G401 (cell line): ENCODE data around the gene SNX24. TPM values are rescaled to one million over a fixed set of nuclear protein-coding genes. Genes with fewer than 3 reads are reported as not detected.
"Not testable (repeated sequence)": the region's sequence is repeated elsewhere in the genome, so short reads cannot be mapped to it uniquely, and the experiment has no call there.

Experiments
- DNase-seq: peaks from one replicate; pipeline ENCODE4 v3.0.0-alpha.2; 2015; ENCODE audit warnings: low spot score
- in situ Hi-C: cut with HindIII; loops from 2 replicates; pipeline ENCODE4 v1.10.0; 2016; ENCODE audit warnings: low sequenced_read_pairs, mixed read lengths
- total RNA-seq: library from RNA; depleted of rRNA; stranded (reverse); fragments of >200 nt; shearing (Covaris generic); gene quantifications from 2 replicates; pipeline ENCODE4 v1.2.3, GENCODE V29; 2014

SNX24 gene
- total RNA-seq, 1 experiment from 2014 or later = 20.9 TPM

DNA sequence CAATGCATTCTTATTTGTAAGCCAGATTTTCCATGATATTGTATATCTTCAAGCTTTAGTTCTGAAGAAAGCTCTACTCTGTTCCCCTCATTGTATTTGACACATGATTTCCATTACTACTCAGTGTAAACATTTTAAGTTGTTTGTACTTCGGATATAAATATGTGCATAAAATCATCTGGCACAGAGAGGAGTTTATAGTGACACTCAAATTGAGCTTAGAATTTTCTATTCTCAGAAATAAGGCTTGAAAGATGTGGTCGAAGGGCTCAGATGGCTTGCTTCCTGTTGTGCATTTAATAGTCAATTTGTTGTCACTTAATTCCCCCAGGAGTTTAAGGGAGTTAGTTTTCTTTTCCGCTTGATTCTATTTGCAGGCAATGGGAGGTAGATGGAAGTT, 102.4 kb downstream of the SNX24 start:
- in situ Hi-C loops = no loop called here
- no peak for DNase-seq

DNA sequence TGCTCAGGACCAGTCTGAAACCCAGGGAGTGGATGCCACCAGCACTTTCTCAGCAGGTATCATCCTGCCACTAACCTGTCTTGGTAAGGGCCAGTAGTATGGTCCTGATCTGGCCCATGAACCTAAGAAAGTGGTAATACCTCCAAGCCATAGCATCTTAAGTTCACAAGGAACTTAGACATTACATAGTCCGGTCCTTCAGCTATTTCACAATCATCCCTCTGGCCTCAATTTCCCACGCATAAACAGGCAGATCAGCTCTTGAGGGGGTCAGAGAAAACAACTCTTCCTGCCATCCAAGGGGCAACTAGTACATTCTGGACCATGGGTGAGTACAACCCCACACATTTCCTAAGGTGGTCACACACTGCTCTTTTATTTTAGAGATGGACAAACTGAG, 102.9 kb downstream of the SNX24 start:
- in situ Hi-C loops = no loop called here

DNA sequence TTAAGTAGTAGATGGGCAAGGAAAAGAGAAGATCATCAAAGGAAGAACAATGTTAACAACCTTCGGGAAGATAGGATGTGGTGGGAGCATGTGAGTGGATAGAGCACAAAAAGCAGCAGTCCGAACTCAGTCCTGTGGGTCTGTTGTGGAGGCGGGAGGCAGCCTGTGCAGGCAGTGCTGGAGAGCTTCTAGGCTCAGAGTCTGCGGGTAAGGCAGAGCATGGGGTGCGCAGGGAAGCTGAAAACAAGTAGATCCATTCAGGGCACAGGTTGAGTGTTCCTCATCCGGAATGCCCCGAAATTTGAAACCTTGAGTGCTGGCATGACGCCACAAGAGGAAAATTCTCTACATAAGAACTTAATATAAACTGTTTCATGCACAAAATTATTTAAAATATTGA, 106.2 kb downstream of the SNX24 start:
- DNase-seq = no peak
- in situ Hi-C loops = no loop called here

More for the DNA sequence above, 102.9 kb downstream of the SNX24 start:
- no peak for DNase-seq

DNA sequence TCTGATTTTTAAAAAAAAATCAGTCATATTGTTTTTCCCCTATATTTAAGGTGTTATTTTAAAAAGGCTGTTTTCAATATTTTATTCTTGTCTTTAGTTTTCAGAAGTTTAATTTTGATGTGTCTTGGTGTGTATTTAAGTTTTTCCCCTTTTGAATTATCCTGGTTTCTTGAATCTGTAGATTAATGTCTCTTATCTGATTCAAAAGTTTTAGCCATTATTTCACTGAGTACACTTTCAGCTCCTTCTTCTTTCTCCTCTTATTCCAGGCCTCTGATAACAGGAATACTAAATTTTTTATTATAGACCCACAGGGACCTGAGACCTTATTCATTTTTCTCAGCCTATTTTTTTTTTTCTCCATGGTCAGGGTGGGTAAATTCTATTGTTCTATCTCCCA, 109.3 kb downstream of the SNX24 start:
- in situ Hi-C loops = no loop called here
- DNase-seq = no peak

DNA sequence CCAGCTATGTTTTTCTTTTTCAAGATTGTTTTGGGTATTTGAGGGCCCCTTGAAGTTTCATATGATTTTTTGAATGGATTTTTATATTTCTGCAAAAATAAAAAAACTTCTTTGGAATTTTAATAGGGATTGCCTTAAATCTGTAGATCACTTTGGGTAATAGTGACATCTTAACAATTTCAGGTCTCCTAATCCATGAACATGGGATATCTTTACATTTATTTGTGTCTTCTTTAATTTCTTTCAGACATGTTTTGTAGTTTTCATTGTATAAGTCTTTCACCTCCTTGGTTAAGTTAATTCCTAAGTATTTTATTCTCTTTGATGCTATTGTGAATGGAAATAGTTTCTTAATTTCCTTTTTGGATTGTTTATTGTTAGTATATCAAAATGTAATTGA, 112.0 kb downstream of the SNX24 start:
- in situ Hi-C loops = no loop called here
- DNase-seq = no peak

DNA sequence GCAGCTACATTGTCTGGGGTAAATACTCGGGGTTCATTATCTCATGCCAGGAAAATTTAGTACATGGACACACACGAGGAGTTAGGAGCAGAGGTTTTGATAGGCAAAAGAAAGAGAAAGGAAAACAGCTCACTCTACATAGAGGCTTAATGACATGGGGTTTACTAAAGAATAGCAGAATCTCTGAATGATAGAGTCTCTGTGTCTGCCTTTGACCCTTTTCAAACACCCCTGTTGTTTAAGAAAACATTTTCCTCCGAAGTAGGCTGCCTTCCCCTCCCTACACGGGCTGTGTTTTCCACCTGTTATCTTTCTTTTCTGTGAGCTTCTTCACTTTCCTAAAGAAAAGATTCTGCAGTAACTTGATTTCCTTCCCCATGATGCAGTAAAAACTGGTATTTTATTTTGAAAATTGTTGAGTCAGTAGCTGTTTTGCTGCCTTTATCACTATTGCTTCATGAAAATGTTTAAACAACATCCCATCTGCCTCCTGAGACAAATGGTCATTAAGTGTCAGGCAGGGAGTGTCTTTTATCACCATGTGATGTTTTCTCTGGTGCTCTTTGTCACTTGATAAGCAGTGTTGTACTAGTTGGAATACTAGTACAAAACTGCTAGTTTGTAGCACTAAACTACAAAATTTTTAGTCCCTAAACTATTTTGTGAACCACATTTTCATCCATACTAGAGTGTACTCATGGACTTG, 114.5 kb downstream of the SNX24 start:
- DNase-seq = no peak
- in situ Hi-C loops = no loop called here

DNA sequence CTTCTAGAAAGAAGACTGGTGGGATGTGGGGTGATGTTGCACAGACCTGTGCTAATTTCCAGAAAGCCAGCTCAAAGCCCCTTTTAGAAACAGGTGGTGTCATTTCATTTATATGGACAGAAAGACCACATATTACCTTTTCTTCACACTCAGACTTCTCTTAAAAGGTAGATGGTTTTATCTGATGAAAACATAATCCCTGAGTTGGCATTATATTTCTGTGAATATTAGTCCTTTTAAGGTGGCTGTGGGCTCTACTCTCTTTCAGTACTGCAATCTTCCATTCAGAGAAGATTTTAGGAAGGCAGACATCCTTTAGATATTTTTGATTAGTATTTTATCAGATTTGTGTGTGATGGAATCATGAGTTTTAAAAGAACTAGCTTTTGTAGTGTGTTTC, 117.9 kb downstream of the SNX24 start:
- DNase-seq = no peak

DNA sequence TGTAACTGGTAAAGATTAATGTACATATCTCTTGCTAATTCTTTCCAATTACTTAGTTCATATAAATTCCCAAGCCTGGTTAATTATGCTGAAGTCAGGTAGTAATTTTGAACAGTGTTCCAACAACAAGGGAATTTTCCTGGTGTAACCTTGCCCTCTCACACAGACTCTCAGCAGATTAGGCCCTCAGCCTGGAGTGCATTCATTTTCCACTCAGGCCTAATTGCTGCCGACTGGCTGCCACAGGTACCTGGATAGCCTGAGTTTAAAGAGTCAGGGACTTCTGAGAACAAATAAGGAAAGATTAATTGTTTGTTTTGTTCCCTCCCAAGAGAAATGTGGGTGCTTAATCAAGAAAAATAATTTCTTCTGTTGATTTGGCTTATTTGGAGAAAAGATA, 119.7 kb downstream of the SNX24 start:
- in situ Hi-C loops = no loop called here

More for the DNA sequence above, 117.9 kb downstream of the SNX24 start:
- in situ Hi-C loops = no loop called here

DNA sequence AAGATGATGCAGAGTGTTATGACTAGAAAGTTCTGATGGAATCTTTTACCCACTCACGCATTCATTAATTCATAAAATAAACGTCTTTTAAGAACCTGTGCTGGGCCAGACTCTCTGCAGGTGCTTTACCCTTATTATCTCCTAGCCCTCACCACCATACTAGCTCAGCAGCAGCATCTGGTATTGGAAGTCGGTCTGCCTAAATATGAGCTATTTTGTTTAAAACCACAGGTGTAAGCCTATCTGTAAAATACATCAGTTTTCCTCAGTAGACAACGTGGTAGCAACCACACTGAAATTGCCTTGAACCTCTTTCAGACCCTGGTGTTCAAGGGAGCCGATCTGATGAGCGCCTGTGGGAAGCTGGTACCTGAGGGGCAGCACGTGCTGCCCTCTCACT, 121.7 kb downstream of the SNX24 start:
- in situ Hi-C loops = no loop called here
- DNase-seq = no peak

More for the DNA sequence above, 119.7 kb downstream of the SNX24 start:
- DNase-seq = no peak

DNA sequence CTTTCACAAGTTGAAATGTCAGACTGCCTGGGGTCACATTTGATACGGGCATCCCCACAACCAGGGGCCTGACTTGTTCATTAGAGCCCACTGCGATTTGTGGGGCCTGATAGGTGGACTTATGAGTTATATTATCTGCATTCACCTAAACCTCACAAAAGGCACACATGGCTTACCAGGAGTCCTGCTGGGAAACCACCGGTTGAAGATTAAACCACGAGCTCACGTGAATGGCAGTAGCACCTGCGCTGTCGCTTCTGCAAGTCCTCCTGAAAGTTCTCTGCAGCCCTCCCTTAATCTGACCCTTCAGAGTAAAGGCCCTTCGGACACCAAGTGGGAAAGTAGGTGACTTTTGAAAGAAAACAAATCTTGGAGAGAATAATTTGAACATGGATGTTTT, 122.2 kb downstream of the SNX24 start:
- in situ Hi-C loops = no loop called here
- no peak for DNase-seq

DNA sequence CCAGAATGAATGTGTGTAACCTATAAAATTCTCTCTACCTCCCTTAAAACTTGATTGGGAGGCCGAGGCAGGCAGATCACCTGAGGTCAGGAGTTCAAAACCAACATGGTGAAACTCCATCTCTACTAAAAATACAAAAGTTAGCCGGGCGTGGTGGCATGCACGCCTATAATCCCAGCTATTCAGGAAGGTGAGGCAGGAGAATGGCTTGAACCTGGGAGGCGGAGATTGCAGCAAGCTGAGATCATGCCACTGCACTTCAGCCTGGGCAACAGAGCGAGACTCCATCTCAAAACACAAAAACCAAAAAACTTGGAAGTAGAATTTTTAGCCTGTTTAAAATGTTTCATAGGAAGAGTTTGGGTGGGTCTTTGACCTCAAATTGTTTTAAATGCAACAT, 122.6 kb downstream of the SNX24 start:
- DNase-seq, in situ Hi-C loops: not testable (repeated sequence)

DNA sequence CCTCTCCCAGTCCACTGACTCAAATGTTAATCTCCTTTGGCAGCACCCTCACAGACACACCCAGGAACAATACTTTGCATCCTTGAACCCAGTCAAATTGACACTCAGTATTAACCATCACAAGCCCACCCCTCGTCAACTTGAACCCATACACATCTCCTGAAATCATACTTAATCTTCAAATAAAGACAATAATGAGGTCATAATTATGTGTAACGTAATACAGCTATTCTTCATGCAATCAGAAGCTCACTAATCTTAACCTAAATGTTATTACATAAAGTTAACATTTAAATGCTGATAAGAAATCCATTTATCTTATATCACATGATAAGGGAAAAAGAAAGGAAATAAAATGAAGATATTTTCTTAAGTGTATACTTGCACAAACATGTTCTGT, 125.9 kb downstream of the SNX24 start:
- no peak for DNase-seq
- in situ Hi-C loops = no loop called here

DNA sequence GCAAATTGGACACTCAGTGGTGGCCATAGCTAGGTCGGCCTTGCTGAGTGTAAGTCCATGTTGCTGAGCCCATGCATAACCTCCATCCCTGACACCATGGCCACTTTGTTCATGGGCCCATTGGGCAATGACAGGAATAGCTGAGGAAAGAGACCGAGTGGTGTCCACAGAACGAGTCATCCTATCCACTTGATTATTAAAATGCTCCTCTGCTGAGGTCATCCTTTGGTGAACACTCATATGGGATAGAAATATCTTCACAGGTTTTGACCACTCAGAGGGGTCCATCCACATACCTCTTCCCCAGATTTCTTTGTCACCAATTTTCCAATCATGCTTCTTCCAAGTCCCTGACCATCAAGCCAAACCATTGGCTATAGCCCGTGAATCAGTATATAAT, 127.5 kb downstream of the SNX24 start:
- DNase-seq = no peak
- in situ Hi-C loops = no loop called here

DNA sequence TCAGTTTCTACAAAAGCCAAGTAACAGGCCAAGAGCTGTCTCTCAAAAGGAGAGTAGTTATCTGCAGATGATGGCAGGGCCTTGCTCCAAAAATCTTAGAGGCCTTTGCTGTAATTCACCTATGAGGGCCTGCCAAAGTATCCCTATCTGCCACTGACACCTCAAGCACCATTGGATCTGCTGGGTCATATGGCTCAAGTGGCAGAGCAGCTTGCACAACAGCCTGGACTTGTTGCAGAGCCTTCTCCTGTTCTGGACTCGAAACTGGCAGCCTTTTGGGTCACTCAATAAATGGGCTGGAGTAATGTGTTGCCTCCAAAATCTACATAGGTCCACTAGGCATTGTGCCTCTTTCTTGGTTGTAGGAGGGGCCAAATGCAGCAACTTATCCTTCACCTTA, 128.3 kb downstream of the SNX24 start:
- DNase-seq, in situ Hi-C loops: not testable (repeated sequence)

DNA sequence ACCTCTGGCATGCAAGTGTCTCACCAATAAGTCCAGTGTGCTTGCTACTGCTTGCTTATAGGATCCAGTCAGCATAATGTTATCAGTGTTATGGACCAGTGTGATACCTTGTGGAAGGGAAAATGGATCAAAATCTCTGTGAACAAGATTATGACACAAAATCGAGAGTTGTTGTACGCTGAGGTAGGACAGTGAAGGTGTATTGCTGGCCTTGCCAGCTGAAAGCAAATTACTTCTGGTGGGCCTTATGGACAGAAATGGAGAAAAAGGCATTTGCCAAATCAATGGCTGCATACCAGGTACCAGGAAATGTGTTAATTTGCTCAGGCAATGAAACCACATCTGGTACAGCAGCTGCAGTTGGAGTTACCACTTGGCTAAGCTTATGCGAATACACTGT, 128.8 kb downstream of the SNX24 start:
- DNase-seq, in situ Hi-C loops: not testable (repeated sequence)

DNA sequence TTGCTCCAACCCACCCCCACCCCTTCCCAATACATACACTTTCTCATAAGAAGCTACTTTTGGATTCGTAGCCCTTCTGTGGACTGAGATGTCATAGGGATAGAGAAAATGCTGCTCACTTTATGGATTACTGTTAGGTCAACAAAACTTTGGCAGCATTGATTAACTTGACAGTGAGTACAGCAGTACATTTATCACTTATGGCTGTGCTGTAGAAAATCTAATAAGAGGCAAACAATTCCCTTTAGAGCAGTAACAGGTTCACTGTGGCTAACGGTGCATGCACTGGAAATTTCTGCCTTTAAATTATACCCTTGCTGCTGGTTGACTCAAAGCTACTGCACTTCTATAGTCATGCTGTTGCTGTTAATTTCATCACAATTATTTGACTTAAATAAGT, 131.9 kb downstream of the SNX24 start:
- DNase-seq = no peak
- in situ Hi-C loops = no loop called here

DNA sequence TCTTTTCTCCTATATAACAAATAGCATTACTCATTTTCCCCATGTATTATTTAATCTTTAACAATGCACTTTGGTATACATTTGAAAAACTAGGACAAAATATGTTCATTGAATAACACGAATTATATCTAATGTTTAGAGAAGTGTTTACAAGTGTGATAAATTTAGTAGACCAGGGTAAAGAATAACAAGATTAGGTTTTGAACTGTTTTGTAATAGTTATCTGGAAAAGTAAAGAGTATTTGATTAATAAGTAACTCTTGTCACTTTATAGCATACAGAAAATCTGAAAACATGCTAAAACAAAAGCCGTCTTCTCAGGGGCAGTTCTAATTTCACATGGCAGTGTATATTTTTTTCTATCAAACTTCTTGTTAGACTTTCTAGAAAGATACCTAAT, 132.7 kb downstream of the SNX24 start:
- in situ Hi-C loops = no loop called here
- no peak for DNase-seq

DNA sequence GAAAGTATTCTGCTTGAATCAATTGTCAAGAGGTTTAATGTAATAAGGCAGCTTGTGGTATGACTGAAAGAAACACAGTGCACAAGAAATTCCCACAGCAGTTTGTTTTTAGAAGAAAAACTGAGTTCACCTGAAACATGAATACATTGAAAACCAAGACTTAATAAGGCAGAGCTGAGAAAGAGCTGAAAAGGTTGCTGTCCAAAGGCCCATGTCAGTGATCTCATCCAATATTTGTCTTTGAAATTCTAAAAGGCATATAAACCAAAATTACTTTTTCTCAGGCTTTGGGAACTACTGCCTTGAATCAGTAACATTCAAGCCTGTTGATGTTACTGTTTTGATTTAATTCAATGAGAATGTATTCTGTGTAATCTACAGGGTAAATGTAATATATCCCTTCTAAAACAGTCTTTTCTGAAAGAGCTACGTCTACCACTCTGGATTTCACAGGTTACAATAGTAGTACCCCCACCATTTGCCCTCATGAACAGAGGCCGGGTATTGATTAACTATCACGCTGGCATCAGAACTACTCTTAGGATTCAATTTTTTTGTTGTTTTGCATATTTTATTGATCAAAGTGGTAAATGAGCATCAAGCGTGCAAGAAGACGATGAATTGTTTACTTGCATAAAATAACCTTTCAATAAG, 133.4 kb downstream of the SNX24 start:
- DNase-seq = no peak
- in situ Hi-C loops = no loop called here

DNA sequence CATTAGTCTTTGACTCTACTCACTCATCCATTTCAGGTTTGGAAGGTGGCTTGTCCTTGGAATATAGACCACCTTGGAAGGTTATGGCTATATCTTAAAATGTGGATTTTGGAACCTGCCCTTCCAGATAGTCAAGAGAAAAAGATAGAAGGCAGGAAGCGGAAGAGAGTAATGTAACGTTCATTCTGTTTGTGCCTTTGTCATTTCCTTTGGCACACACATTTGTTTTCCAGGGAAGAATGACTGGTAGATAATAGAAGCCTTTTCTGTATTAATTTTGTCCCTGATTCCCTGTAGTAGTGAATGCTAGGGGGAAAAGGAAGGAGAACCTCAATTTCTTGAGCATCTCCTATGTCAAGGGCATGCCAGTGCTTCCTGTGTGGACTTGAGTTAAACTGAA, 136.4 kb downstream of the SNX24 start:
- DNase-seq = no peak
- in situ Hi-C loops = no loop called here

DNA sequence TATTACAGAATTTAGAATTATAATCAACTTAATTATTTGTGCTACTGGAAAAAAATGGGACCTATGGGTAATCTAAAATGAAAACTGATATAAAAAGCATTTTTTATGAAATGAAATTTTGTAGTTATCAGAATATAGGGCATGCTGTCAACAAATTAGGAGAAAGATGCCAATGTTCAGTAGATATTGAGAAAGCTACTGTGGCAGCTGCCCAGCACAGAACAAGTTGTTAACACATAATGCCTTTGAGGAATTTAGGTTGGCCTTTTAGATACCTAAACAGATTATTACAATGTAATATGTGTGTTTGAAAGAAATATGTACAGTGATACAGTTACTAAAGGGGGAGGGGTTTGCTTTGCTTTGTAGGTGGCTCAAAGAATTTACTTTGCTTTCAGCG, 137.0 kb downstream of the SNX24 start:
- DNase-seq = no peak
- in situ Hi-C loops = no loop called here

DNA sequence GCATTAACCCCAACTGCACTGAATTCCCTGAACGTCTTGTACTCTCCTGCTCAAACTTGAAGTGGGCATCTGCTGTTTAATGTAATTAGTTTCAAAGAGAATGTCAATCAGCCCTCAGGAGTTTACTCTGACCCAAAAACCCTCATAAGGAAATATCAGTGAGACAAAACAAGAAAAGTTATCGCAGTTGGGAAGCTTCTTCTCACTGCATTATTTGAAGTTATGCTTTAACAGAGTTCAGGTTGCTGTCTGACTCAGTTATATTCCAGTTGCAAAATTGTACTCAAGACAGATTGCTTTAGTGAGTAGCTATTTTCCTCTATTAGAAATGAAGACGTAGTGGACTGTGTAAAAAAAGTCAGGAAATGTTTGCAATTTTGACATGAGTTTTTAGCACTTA, 139.0 kb downstream of the SNX24 start:
- in situ Hi-C loops = no loop called here
- no peak for DNase-seq
